GM19193 (cell line): ENCODE measurements around the gene DEAF1.

Experiments used
- POLR2A ChIP-seq: IDR thresholded peaks from 4 replicates; pipeline ENCODE4 v1.6.1; 2011; ENCODE audit not compliant: insufficient read depth, insufficient read length; ENCODE audit errors: extremely low read depth

The DEAF1 gene

DNA sequence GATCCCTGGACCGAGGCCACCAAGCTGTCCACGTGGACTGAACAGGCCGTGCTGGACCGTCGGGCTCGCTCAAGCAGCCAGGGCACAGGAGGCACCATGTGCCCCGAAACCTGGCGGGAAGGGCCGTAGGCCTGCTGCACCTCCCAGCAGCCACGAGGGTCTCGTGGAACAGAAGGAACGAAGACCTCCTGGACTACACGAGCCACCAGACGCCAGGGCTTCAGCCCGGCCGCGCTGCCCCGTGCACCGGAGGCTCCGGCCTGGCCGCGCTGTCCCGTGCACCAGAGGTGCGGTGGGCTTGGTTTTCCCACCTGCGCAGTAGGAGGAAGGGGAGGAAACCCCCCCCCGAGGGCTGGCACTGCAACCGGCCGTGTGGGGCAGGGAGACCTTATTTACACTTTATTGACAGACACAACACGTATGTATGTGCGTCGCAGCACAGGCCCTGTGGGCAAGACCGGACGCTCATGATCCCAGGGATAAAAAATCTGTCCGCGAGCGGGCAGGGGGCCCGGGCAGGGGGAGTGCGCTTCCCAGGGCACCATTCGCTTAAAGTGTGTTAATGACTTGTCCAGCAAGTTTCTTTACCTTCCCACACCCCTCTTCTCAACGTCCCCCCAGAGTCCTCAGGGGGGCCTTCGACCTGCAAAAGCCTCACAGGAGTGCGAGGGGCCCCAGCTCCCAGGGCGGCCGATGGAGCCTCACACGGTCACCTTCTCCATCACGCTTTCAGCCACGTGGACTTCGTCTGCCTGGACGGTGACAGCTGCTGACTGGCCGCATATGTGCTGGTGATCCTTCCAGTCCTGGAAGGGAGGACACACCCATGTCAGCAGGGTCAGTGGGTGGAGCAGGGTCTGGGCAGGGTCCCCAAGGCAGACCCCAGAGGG, 50.9 kb downstream of the DEAF1 start:
- no peak for TF ChIP-seq POLR2A

DNA sequence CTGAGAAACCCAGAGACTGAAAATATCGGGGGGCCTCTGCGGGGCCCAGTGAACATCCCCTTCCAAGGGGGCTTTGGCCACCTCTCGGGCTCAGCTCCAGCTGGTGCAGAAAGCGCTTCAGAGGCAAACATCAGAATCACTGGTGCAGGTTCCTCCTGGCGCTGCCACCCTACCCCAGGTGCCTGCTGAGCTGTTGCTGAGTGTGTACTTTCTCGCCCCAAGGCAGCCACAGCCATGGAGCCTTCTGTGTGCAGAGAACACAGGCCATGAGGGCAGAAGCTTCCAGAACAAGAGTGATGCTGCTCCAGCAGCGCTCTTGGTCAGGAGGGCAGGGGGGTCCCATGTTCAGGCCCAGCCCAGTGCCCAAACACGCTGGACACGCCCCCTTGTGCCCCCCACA, 51.7 kb downstream of the DEAF1 start:
- TF ChIP-seq POLR2A = no peak

DNA sequence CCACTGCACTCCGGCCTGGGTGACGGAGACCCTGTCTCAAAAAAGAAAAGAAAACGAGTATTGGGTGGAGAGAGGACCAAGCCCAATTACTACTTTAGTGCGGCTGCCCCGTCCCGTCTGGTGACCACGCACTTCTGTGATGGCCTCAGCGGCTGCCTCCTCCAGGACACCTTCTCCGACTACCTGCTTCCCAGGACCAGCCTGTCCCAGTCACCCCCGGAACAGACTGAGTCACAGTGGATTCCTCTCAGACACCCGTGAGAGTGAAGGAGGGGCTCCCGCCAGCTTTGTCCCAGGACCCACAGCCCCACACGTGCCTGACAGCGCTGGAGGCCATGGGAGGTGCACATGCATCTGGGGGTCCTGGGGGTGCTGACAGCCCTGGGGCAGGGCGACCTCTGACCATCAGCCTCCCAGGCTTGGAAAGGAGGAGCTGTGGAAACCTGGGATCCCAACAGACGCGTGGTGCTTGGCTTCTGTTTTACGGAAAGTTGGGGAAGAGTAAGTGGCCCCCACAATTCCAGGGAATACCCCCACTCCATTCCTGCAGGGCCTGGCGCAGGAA, 53.1 kb downstream of the DEAF1 start:
- TF ChIP-seq POLR2A = no peak

DNA sequence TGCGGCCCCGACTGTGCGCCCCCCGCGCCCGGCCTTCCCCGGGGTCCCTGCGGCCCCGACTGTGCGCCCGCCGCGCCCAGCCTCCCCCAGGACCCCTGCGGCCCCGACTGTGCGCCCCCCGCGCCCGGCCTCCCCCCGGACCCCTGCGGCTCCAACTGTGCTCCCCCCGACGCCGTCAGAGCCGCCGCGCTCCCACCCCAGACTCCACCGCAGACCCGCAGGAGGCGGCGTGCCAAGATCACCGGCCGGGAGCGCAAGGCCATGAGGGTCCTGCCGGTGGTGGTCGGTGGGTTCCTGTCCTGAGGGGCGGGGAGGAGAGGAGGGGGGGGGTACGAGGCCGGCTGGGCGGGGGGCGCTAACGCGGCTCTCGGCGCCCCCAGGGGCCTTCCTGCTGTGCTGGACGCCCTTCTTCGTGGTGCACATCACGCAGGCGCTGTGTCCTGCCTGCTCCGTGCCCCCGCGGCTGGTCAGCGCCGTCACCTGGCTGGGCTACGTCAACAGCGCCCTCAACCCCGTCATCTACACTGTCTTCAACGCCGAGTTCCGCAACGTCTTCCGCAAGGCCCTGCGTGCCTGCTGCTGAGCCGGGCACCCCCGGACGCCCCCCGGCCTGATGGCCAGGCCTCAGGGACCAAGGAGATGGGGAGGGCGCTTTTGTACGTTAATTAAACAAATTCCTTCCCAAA, 54.9 kb downstream of the DEAF1 start:
- no peak for TF ChIP-seq POLR2A

GRCh38 chr11:639332-639955, 55.6 kb downstream of the DEAF1 start:
- TF ChIP-seq POLR2A = no peak

GRCh38 chr11:638631-639331, 56.2 kb downstream of the DEAF1 start:
- TF ChIP-seq POLR2A = no peak

DNA sequence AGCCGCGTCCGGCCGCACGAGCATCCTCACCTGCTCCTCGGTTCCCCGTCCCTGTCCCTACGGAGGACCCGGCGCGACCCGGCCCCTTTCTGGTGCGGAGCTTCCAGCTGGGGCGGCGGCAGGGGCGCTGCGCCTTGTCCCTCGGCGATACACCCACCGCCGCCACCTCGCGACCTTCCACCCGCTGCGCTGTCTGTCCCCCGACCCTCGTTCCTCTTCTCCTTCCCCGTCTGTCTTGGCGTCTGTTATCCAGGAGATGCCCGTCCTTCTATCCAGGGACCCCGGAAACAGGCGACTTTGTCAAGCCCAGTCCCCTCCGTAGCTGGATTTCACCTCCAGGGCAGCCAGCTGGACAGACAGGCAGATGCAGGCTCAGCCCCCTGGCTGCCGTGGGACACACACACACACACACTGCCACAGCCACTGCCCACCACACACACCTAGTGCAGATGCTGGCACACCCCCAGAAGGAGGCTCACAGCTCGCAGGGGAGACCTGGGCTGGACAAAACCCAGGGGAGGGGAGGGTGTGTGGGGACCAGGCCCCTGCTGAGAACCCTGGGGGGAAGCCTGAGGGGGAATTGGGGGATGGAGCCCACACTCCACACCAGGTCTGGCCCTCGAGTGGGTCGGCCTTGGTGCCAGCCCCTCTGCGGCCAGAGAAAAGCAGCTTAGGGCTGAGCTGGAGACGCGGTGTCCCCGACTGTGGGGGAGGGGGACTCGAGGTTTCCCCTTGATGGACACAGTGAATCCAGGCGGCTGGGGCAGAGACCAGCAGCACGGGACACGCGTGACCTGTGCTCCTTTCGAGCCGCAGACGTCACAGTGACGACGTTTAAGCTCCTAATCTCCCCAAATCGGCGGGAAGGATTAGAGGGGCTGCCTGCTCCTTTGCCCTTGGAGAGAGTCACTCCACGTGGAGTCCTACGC, 57.2 kb downstream of the DEAF1 start:
- TF ChIP-seq POLR2A = no peak

- TF ChIP-seq POLR2A = no peak
Measured at GRCh38 chr11:637333-637592, 57.8 kb downstream of the DEAF1 start.

- TF ChIP-seq POLR2A = no peak
Measured at GRCh38 chr11:636511-637332, 58.3 kb downstream of the DEAF1 start, which contains the start of gene DRD4. Gene DRD4, plus strand, starts transcription at chr11:637269. Its CDS starts 36 bp downstream, at chr11:637305.

- TF ChIP-seq POLR2A = no peak
Measured at GRCh38 chr11:635945-636510, 59.0 kb downstream of the DEAF1 start.

GRCh38 chr11:630871-631270, 64.2 kb downstream of the DEAF1 start:
- TF ChIP-seq POLR2A = no peak

- TF ChIP-seq POLR2A = no peak
Measured at GRCh38 chr11:629237-629583, 65.8 kb downstream of the DEAF1 start.

- TF ChIP-seq POLR2A = no peak
Measured at GRCh38 chr11:628056-628455, 67.0 kb downstream of the DEAF1 start.
